SK-N-SH (cell line): ENCODE results near the gene ANKS4B. TPM values are rescaled to one million over a fixed set of nuclear protein-coding genes. Genes with fewer than 3 reads are reported as not detected.

Source experiments
- CTCF ChIA-PET: fragments of 300-600, 350-600 bp; formaldehyde crosslinking; extraction: SDS; loops from one replicate; lab custom pipeline; 2021; lab: Yijun Ruan, JAX
- POLR2A ChIA-PET: fragments of 350-600 bp; sonication (Branson Sonifier 250); formaldehyde crosslinking; extraction: SDS; loops from one replicate; lab custom pipeline; 2020; ENCODE audit warnings: antibody characterized with exemption, inconsistent platforms; lab: Yijun Ruan, JAX
- DNase-seq: peaks from one replicate; pipeline ENCODE4 v3.0.0; 2012
- H2AFZ ChIP-seq: fragments of 200-600 bp; sonication (generic); 2 replicates; pipeline ENCODE4 v1.8.1; 2016; ENCODE audit warnings: antibody characterized with exemption, mild to moderate bottlenecking, low read depth
- H3F3A ChIP-seq: fragments of 200-600 bp; sonication (generic); replicated peaks from 2 replicates; pipeline ENCODE3; 2016; ENCODE audit warnings: antibody characterized with exemption, mild to moderate bottlenecking; ENCODE audit not compliant: insufficient read depth
- H3K27ac ChIP-seq, 2 experiments: fragments of 200-500 bp in 1 of 2; fragments of 200-600 bp in 1 of 2; sonication (Bioruptor generic) in 1 of 2; sonication (generic), shearing (Covaris generic) in 1 of 2; 2 replicates each; pipeline versions ENCODE4 v1.5.1 to v1.6.1; 2014 to 2016; ENCODE audit warnings: low read depth in 2 of 2, inconsistent platforms in 1 of 2, low read length in 1 of 2, mild to moderate bottlenecking in 1 of 2, mixed read lengths in 1 of 2
- H3K27me3 ChIP-seq: fragments of 200-600 bp; sonication (generic), shearing (Covaris generic); 2 replicates; pipeline ENCODE4 v1.6.1; 2016; ENCODE audit warnings: mixed run types; ENCODE audit not compliant: insufficient read depth
- H3K36me3 ChIP-seq, 2 experiments: fragments of 200-500 bp in 1 of 2; fragments of 200-600 bp in 1 of 2; sonication (Bioruptor generic) in 1 of 2; sonication (generic) in 1 of 2; replicated peaks in 1 of 2; 2 replicates each; pipeline versions ENCODE3 to v1.5.1; 2014 to 2016; ENCODE audit warnings: low read length in 1 of 2, mild to moderate bottlenecking in 1 of 2; ENCODE audit not compliant: insufficient read depth in 2 of 2, control insufficient read depth in 1 of 2
- H3K4me1 ChIP-seq, 2 experiments: fragments of 200-500 bp in 1 of 2; fragments of 200-600 bp in 1 of 2; sonication (Bioruptor generic) in 1 of 2; sonication (generic), shearing (Covaris generic) in 1 of 2; 2 replicates each; pipeline versions ENCODE4 v1.5.1 to v1.6.1; 2014 to 2016; ENCODE audit warnings: low read depth in 1 of 2, low read length in 1 of 2, mixed run types in 1 of 2; ENCODE audit not compliant: insufficient read depth in 2 of 2, control insufficient read depth in 1 of 2
- H3K4me2 ChIP-seq: fragments of 200-600 bp; sonication (generic), shearing (Covaris generic); 2 replicates; pipeline ENCODE4 v1.6.1; 2017; ENCODE audit warnings: mixed run types
- H3K4me3 ChIP-seq, 2 experiments: fragments of 200-500 bp in 1 of 2; fragments of 200-600 bp in 1 of 2; sonication (Bioruptor generic) in 1 of 2; sonication (generic), shearing (Covaris generic) in 1 of 2; 2 replicates each; pipeline versions ENCODE4 v1.5.1 to v1.8.1; 2014 to 2016; ENCODE audit warnings: low read depth in 2 of 2, inconsistent platforms in 1 of 2, low read length in 1 of 2, mild to moderate bottlenecking in 1 of 2, mixed read lengths in 1 of 2, moderate library complexity in 1 of 2
- H3K79me2 ChIP-seq: fragments of 200-600 bp; sonication (generic); 2 replicates; pipeline ENCODE4 v1.8.1; 2017; ENCODE audit warnings: mild to moderate bottlenecking; ENCODE audit not compliant: insufficient read depth
- H3K9ac ChIP-seq: fragments of 200-600 bp; sonication (generic); 2 replicates; pipeline ENCODE4 v1.6.1; 2017; ENCODE audit warnings: mixed run types
- H3K9me2 ChIP-seq: fragments of 200-600 bp; sonication (generic); 2 replicates; pipeline ENCODE4 v1.6.1; 2017; ENCODE audit warnings: mixed run types
- H3K9me3 ChIP-seq: fragments of 200-600 bp; sonication (generic); 2 replicates; pipeline ENCODE4 v1.6.1; 2017; ENCODE audit warnings: mixed run types, mild to moderate bottlenecking, moderate library complexity
- H4K20me1 ChIP-seq: fragments of 200-600 bp; sonication (generic); 2 replicates; pipeline ENCODE4 v1.6.1; 2017; ENCODE audit warnings: mild to moderate bottlenecking, mixed run types; ENCODE audit not compliant: insufficient read depth
- CHD2 ChIP-seq: fragments of 150-350 bp; IDR thresholded peaks from 2 replicates; pipeline ENCODE4 v1.6.1; 2018; ENCODE audit warnings: low read length; ENCODE audit not compliant: partially characterized antibody
- ELF1 ChIP-seq: IDR thresholded peaks from 2 replicates; pipeline ENCODE4 v1.4.0; 2012
- EZH2phosphoT487 ChIP-seq: fragments of 200-600 bp; sonication (generic); IDR thresholded peaks from 2 replicates; pipeline ENCODE4 v1.6.1; 2017; ENCODE audit warnings: low read depth, mixed run types, mild to moderate bottlenecking, antibody characterized with exemption, moderate library complexity, borderline replicate concordance
- FOSL2 ChIP-seq: IDR thresholded peaks from 2 replicates; pipeline ENCODE4 v1.4.0; 2012; ENCODE audit warnings: low read depth, mild to moderate bottlenecking, moderate library complexity, borderline replicate concordance
- FOXM1 ChIP-seq: IDR thresholded peaks from 2 replicates; pipeline ENCODE4 v1.4.0; 2012; ENCODE audit warnings: low read depth, mild to moderate bottlenecking
- GABPA ChIP-seq: IDR thresholded peaks from 2 replicates; pipeline ENCODE4 v1.4.0; 2012; ENCODE audit warnings: low read depth, mild to moderate bottlenecking
- MXI1 ChIP-seq: IDR thresholded peaks from 2 replicates; pipeline ENCODE4 v1.6.1; 2012; ENCODE audit warnings: mild to moderate bottlenecking, low read depth, low read length, improper control_type of control experiment
- NFIC ChIP-seq: IDR thresholded peaks from 2 replicates; pipeline ENCODE4 v1.4.0; 2012; ENCODE audit warnings: borderline replicate concordance
- POLR2AphosphoS5 ChIP-seq: IDR thresholded peaks from 2 replicates; pipeline ENCODE4 v1.6.1; 2012; ENCODE audit warnings: low read depth, low read length
- RXRA ChIP-seq: IDR thresholded peaks from 2 replicates; pipeline ENCODE4 v1.4.0; 2012; ENCODE audit warnings: low read depth, mild to moderate bottlenecking, borderline replicate concordance
- SIN3A ChIP-seq: IDR thresholded peaks from 2 replicates; pipeline ENCODE4 v1.6.1; 2012; ENCODE audit warnings: low read depth, mild to moderate bottlenecking, low read length, moderate library complexity, borderline replicate concordance
- SMC3 ChIP-seq: IDR thresholded peaks from 2 replicates; pipeline ENCODE4 v1.6.1; 2012; ENCODE audit warnings: low read depth, low read length, improper control_type of control experiment
- TEAD4 ChIP-seq: IDR thresholded peaks from 2 replicates; pipeline ENCODE4 v1.4.0; 2012; ENCODE audit warnings: mild to moderate bottlenecking, borderline replicate concordance; ENCODE audit not compliant: insufficient read depth
- WGBS: methylation state at CpG from one replicate; pipeline ENCODE4 v1.1.6; 2017; ENCODE audit warnings: low lambda C conversion rate; 5-methylcytosine and 5-hydroxymethylcytosine counted together
- polyA plus RNA-seq, 3 experiments: library from polyadenylated mRNA; depleted of rRNA; stranded (reverse); fragments of >200 nt; gene quantifications; 2 replicates each; pipeline ENCODE4 v1.2.3, GENCODE V29; 2012
- TF ChIP-seq, protein P1 (sequence below): IDR thresholded peaks from 2 replicates; pipeline ENCODE4 v1.4.0; 2012; ENCODE audit warnings: low read depth, borderline replicate concordance
- TF ChIP-seq, protein P2 (sequence below): fragments of 200-600 bp; sonication (generic); IDR thresholded peaks from 2 replicates; pipeline ENCODE4 v1.6.1; 2017; ENCODE audit warnings: antibody characterized with exemption, mild to moderate bottlenecking, moderate library complexity
- TF ChIP-seq, protein P3 (sequence below): IDR thresholded peaks from 2 replicates; pipeline ENCODE4 v1.4.0; 2012; ENCODE audit warnings: low read depth
- TF ChIP-seq, protein P4 (sequence below): fragments of 150-350 bp; IDR thresholded peaks from 2 replicates; pipeline ENCODE4 v1.6.1; 2017; ENCODE audit warnings: antibody characterized with exemption, low read length, low read depth, borderline replicate concordance

Gene ANKS4B
- polyA plus RNA-seq, 1 of the 3 experiments (the other 2 are of a cell fraction) = not detected

DNA sequence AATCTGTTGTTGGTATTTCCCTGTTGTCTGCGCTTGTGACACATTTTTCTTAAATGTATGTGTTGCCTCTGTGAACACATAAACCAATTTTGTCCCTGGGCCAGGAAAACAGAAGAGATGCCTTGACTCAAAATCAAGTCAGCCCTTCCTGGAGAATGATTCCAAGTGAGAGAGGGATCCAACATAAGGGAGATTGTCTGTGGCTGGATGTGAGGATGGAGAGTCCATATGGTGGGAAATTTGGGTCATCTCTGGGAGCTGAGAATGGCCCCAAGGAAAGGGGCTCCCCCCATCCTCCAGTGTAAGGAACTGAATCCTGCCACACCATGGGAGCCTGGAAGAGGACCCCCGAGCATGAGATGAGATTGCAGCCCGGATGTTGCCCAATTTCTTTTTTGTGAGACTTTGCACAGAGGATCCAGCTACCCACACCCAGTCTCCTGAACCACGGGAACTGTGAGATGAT is 31.1 kb downstream of the ANKS4B start (continued):
- TF ChIP-seq, protein P1, sequence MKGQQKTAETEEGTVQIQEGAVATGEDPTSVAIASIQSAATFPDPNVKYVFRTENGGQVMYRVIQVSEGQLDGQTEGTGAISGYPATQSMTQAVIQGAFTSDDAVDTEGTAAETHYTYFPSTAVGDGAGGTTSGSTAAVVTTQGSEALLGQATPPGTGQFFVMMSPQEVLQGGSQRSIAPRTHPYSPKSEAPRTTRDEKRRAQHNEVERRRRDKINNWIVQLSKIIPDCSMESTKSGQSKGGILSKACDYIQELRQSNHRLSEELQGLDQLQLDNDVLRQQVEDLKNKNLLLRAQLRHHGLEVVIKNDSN = no peak
- TF ChIP-seq FOXM1 (no peak), CHD2 (no peak), SIN3A (no peak), SMC3 (no peak), EZH2phosphoT487 (no peak)
- TF ChIP-seq, all 33 proteins: peak for 0

DNA sequence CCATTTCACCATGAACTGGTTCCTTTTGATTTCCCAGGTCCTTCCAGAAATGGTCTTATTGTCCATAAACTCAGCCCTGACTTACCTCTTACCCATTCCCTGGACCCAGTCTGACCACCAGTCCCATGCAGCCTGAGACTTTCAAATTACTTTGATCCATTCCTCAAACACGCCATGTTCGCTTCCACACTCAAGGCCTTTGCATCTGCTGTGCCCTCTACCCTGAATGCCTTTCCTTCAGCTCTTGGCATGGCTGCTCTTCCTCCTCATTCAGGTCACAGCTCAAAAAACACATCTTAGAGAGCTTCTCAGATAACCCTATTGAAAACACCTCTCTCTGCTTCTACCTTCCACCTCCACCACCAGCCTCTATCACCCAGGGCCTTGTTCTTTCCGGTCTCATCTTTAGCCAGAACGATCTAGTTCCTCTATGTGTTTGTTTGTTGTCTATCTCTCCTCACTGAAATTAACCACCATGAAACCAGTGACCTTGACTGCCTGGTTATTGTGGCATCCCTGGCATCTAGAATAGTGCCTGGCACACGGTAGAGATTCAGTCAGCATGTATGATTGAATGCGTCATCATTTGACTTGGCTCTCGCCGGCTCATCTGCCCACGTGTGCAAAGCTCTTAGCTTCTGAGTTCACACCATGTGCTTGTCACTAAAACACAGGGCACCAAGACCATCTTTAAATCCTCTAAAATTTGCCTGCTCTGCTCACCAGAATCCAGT is 31.8 kb downstream of the ANKS4B start:
- Histone ChIP-seq H3F3A (no peaks in the 10 kb centered on the region), H3K4me3 (no peak overlapping the region), H3K9ac (no peak overlapping the region), H3K27ac (no peak overlapping the region), H4K20me1 (no peaks in the 10 kb centered on the region), H3K36me3 (no peaks in the 10 kb centered on the region), H3K4me1 (peaks cover 3 to 14% of the 10 kb centered on the region in 2 experiments; a peak in 2 of 4 replicates), H2AFZ (no peak overlapping the region), H3K9me3 (no peaks in the 10 kb centered on the region), H3K79me2 (no peaks in the 10 kb centered on the region), H3K27me3 (no peaks in the 10 kb centered on the region; the same call in 1 of the 2 replicates), H3K9me2 (no peaks in the 10 kb centered on the region), H3K4me2 (no peak overlapping the region)
- POLR2A ChIA-PET = no interaction called here
- WGBS = 92% methylated on average over 9 of the region's 9 CpGs
- CTCF ChIA-PET = interaction anchor here (1.5 to 2.8 kb wide), 5 partner anchors 10 to 77 kb away, joined by 5 to 10 read pairs (median 6); partner anchors contain the start of gene CRYM
- TF ChIP-seq ELF1 (no peak), TEAD4 (no peak), RXRA (no peak), FOXM1 (no peak), EZH2phosphoT487 (no peak), GABPA (no peak), CHD2 (no peak), SMC3 (no peak), NFIC (no peak), POLR2AphosphoS5 (no peak), MXI1 (no peak), FOSL2 (no peak)
- TF ChIP-seq, protein P2, sequence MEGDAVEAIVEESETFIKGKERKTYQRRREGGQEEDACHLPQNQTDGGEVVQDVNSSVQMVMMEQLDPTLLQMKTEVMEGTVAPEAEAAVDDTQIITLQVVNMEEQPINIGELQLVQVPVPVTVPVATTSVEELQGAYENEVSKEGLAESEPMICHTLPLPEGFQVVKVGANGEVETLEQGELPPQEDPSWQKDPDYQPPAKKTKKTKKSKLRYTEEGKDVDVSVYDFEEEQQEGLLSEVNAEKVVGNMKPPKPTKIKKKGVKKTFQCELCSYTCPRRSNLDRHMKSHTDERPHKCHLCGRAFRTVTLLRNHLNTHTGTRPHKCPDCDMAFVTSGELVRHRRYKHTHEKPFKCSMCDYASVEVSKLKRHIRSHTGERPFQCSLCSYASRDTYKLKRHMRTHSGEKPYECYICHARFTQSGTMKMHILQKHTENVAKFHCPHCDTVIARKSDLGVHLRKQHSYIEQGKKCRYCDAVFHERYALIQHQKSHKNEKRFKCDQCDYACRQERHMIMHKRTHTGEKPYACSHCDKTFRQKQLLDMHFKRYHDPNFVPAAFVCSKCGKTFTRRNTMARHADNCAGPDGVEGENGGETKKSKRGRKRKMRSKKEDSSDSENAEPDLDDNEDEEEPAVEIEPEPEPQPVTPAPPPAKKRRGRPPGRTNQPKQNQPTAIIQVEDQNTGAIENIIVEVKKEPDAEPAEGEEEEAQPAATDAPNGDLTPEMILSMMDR = no peak
- TF ChIP-seq, protein P3, sequence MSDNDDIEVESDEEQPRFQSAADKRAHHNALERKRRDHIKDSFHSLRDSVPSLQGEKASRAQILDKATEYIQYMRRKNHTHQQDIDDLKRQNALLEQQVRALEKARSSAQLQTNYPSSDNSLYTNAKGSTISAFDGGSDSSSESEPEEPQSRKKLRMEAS = no peak
- TF ChIP-seq, protein P4, sequence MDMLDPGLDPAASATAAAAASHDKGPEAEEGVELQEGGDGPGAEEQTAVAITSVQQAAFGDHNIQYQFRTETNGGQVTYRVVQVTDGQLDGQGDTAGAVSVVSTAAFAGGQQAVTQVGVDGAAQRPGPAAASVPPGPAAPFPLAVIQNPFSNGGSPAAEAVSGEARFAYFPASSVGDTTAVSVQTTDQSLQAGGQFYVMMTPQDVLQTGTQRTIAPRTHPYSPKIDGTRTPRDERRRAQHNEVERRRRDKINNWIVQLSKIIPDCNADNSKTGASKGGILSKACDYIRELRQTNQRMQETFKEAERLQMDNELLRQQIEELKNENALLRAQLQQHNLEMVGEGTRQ = no peak
- DNase-seq = no peak
